ENCODE data around the gene P3H1. TPM values are rescaled to one million over a fixed set of nuclear protein-coding genes. Genes with fewer than 3 reads are reported as not detected.
A peak's percentile ranks its signal among the peaks of the same experiment; 100 is the strongest.

Gene P3H1
- polyA plus RNA-seq, 1 experiment = 156 TPM

DNA sequence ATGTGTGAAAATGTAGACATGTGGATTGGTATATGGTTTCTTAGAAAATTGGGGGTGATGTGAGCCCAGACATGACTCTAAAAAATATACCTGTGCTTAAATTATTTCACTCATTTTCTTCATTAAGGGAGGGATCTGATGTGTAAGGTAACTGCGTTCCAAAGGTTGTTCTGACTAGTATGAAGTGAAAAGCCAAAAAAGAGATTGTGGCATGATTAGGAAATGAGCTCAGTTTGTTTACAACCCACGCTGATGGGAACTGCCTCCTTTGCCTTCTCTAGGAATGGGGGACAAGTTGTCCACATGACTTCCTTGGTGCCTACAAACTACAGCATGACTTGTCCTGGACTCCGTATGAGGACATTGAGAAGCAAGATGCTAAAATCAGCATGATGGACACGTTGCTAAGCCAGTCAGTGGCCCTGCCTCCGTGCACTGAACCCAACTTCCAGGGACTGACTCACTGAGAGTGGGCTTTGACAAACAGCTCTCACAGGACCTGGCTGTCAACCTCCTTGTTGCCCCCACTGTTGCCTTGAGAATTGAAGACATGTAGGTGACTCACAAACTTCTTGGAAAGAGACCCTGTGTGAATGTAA, 8.2 kb upstream of the P3H1 start:
- H3K27me3 ChIP-seq (ENCODE audit: control insufficient read depth, insufficient read depth, low read length) = no peaks in the 10 kb centered on the region
- no peak for DNase-seq (ENCODE audit: low read depth, low spot score)
- TF ChIP-seq, protein P1, sequence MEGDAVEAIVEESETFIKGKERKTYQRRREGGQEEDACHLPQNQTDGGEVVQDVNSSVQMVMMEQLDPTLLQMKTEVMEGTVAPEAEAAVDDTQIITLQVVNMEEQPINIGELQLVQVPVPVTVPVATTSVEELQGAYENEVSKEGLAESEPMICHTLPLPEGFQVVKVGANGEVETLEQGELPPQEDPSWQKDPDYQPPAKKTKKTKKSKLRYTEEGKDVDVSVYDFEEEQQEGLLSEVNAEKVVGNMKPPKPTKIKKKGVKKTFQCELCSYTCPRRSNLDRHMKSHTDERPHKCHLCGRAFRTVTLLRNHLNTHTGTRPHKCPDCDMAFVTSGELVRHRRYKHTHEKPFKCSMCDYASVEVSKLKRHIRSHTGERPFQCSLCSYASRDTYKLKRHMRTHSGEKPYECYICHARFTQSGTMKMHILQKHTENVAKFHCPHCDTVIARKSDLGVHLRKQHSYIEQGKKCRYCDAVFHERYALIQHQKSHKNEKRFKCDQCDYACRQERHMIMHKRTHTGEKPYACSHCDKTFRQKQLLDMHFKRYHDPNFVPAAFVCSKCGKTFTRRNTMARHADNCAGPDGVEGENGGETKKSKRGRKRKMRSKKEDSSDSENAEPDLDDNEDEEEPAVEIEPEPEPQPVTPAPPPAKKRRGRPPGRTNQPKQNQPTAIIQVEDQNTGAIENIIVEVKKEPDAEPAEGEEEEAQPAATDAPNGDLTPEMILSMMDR (IDR thresholded peaks at IDR 0.05; ENCODE audit: low read depth, low read length) = no peak
- ChIA-PET CTCF (interaction anchor here (1.3 to 1.5 kb wide), 2 partner anchors 18 to 299 kb away, joined by 3 read pairs; no protein-coding TSS in a partner anchor), POLR2A (no interaction called here)
- H3K9me3 ChIP-seq (ENCODE audit: control insufficient read depth, insufficient read depth, low read length) = no peaks in the 10 kb centered on the region
- no peak overlapping the region for H3K4me3 ChIP-seq (ENCODE audit: low read depth, low read length)
- H3K27ac ChIP-seq (ENCODE audit: low read depth, low read length) = no peak overlapping the region

DNA sequence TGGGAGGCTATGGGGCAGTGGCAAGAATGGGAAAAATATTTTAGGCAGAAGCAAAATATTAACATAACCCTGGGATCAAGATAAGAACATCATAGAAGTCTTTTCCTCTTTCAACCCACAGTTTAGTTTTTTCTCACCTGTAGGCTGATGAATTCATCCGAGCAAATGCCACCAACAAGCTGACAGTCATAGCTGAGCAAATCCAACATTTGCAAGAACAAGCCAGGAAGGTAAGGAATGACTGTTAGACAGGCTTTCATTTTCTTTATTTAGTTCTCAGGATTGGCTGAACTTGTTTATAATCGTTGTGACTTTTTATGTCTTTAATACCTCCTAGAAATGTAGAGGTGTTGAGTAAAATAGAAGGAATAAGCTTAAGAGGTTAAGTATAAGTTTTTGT, 6.6 kb upstream of the P3H1 start:
- Histone ChIP-seq H3K27ac (ENCODE audit: low read depth, low read length) (no peak overlapping the region), H3K4me3 (ENCODE audit: low read depth, low read length) (no peak overlapping the region), H3K9me3 (ENCODE audit: control insufficient read depth, insufficient read depth, low read length) (no peaks in the 10 kb centered on the region), H3K27me3 (ENCODE audit: control insufficient read depth, insufficient read depth, low read length) (no peaks in the 10 kb centered on the region)
- POLR2A ChIA-PET = no interaction called here
- TF ChIP-seq, protein P1 (IDR thresholded peaks at IDR 0.05; ENCODE audit: low read depth, low read length) = no peak
- CTCF ChIA-PET = no interaction called here
- DNase-seq (ENCODE audit: low read depth, low spot score) = no peak

DNA sequence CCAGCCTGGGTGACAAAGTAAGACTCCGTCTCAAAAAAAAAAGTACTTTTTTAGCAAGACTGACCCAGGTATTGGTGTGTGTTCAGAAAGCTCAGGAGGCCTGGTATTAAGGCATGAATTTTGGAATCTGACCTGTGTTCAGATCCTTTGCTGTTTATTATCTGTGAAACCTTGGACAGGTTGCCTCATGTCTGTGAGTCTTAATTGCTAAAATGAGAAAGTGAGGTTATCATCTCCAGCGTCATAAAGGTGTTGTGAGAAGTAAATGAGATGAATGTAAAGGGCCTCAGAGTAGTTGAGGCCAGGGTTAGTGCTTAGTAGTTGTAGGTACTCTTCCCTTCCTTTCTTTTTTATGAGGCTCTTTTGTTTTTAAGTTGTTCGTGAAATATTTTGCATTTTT, 3.0 kb upstream of the P3H1 start:
- Histone ChIP-seq H3K9me3 (ENCODE audit: control insufficient read depth, insufficient read depth, low read length) (peaks cover 2% of the 10 kb centered on the region; the same call in 1 of the 2 replicates), H3K27ac (ENCODE audit: low read depth, low read length) (no peak overlapping the region), H3K4me3 (ENCODE audit: low read depth, low read length) (no peak overlapping the region), H3K27me3 (ENCODE audit: control insufficient read depth, insufficient read depth, low read length) (no peaks in the 10 kb centered on the region)
- TF ChIP-seq, protein P1 (IDR thresholded peaks at IDR 0.05; ENCODE audit: low read depth, low read length) = no peak
- ChIA-PET POLR2A (no interaction called here), CTCF (interaction anchor here (0.6 to 2.2 kb wide), 3 partner anchors 8 to 1962 kb away, joined by 3 to 9 read pairs (median 7); no protein-coding TSS in a partner anchor)
- no peak for DNase-seq (ENCODE audit: low read depth, low spot score)

DNA sequence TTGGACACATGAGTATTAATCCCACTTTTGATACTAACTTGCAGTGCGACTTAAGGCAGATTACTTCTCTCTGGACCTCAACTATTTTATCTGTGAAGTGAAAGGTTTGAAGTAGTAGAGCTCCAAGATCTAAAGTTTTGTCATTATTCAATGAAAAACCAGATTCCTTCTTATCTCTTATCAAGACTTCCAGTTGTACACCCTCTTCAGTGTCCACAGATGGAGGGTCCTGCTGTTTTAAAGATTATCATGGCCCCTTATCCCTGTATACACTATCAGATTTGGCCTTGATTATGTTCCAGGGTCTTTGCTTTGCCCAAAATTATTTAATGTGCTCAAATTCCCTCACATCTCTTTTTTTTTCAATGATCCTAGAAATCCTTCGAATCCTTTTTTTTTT, 1.3 kb upstream of the P3H1 start:
- POLR2A ChIA-PET = no interaction called here

More for the DNA sequence above, 1.3 kb upstream of the P3H1 start:
- CTCF ChIA-PET = interaction anchor here (1.1 to 2.2 kb wide), 3 partner anchors 10 to 306 kb away, joined by 3 to 9 read pairs (median 4); no protein-coding TSS in a partner anchor
- Histone ChIP-seq H3K4me3 (ENCODE audit: low read depth, low read length) (peak overlapping the region; percentile 94), H3K27me3 (ENCODE audit: control insufficient read depth, insufficient read depth, low read length) (no peaks in the 10 kb centered on the region), H3K9me3 (ENCODE audit: control insufficient read depth, insufficient read depth, low read length) (peaks cover 2% of the 10 kb centered on the region; the same call in 1 of the 2 replicates), H3K27ac (ENCODE audit: low read depth, low read length) (no peak overlapping the region)
- TF ChIP-seq, protein P1 (IDR thresholded peaks at IDR 0.05; ENCODE audit: low read depth, low read length) = no peak
- no peak for DNase-seq (ENCODE audit: low read depth, low spot score)
